Uterus (tissue), 4 donors: ENCODE measurements around the gene CCSER1. TPM values are rescaled to one million over a fixed set of nuclear protein-coding genes. Genes with fewer than 3 reads are reported as not detected.

Experiments
- DNase-seq, 2 donors: peaks; one replicate each; pipeline ENCODE4 v3.0.0-alpha.2; 2019 to 2020
- H3K27ac ChIP-seq, 2 donors: fragments of 200-600 bp; sonication (generic); 1 replicate in 1 of 2; 2 replicates in 1 of 2; pipeline ENCODE4 v1.5.1; 2016 to 2018
- H3K27me3 ChIP-seq, 2 donors: fragments of 200-600 bp; sonication (generic); one replicate each; pipeline ENCODE4 v1.5.1; 2018 to 2019; ENCODE audit warnings: control low read depth in 1 of 2
- H3K36me3 ChIP-seq, 2 donors: fragments of 200-600 bp; sonication (generic); one replicate each; pipeline ENCODE4 v1.5.1; 2019; ENCODE audit warnings: control low read depth in 1 of 2
- H3K4me1 ChIP-seq, 2 donors: fragments of 200-600 bp; sonication (generic); one replicate each; pipeline ENCODE4 v1.5.1; 2018 to 2019; ENCODE audit warnings: control low read depth in 1 of 2
- H3K4me3 ChIP-seq, 2 donors: fragments of 200-600 bp; sonication (generic); 1 replicate in 1 of 2; 2 replicates in 1 of 2; pipeline ENCODE4 v1.5.1; 2018 to 2019; ENCODE audit warnings: mild to moderate bottlenecking in 1 of 2
- H3K9me3 ChIP-seq, 2 donors: fragments of 200-600 bp; sonication (generic); one replicate each; pipeline ENCODE4 v1.5.1; 2019; ENCODE audit warnings: control low read depth in 1 of 2
- CTCF ChIP-seq, 4 experiments: fragments of 200-600 bp in 2 of 4; fragments of 450-650 bp in 2 of 4; sonication (generic) in 2 of 4; IDR thresholded peaks; one replicate each; pipeline ENCODE4 v1.5.1; 2016 to 2019; ENCODE audit warnings: antibody characterized with exemption in 4 of 4, mild to moderate bottlenecking in 2 of 4, moderate library complexity in 1 of 4
- POLR2A ChIP-seq, 2 donors: fragments of 450-650 bp; IDR thresholded peaks; one replicate each; pipeline ENCODE4 v1.6.1; 2016; ENCODE audit warnings: antibody characterized with exemption in 2 of 2, mild to moderate bottlenecking in 1 of 2, moderate library complexity in 1 of 2
- intact Hi-C: fragments of 100-400 bp; cut with DNase I; formaldehyde crosslinking; loops from one replicate; pipeline ENCODE4 v1.15.1; 2023; ENCODE audit warnings: low total_unique reads
- total RNA-seq, 4 donors: library from RNA; depleted of rRNA in 3 of 4; stranded (reverse); fragments of >200 nt in 3 of 4; gene quantifications; one replicate each; pipeline versions ENCODE4 v1.1.0 to v1.2.4, GENCODE V29; 2014 to 2023
- donor health status: DM: yes; HTN: yes; CAD: no.

The CCSER1 gene
- total RNA-seq, 4 donors from 2014 or later = 2.8 to 54.7 (median 11.9) TPM

GRCh38 chr4:91285487-91285886, 1158.3 kb downstream of the CCSER1 start:
- Histone ChIP-seq H3K9me3 (no peaks in the 10 kb centered on the region), H3K4me1 (no peaks in the 10 kb centered on the region), H3K27ac (no peak overlapping the region), H3K36me3 (no peaks in the 10 kb centered on the region), H3K27me3 (no peaks in the 10 kb centered on the region), H3K4me3 (no peak overlapping the region)
- no peak for DNase-seq
- intact Hi-C loops = no loop called here
- TF ChIP-seq POLR2A (IDR thresholded peaks at IDR 0.05) = no peak
- TF ChIP-seq CTCF (IDR thresholded peaks at IDR 0.05) = no peak

- intact Hi-C loops = no loop called here
- no peak for DNase-seq
- Histone ChIP-seq H3K4me3 (no peak overlapping the region), H3K27ac (no peak overlapping the region), H3K9me3 (no peaks in the 10 kb centered on the region), H3K27me3 (no peaks in the 10 kb centered on the region), H3K36me3 (no peaks in the 10 kb centered on the region), H3K4me1 (no peaks in the 10 kb centered on the region)
- TF ChIP-seq POLR2A (IDR thresholded peaks at IDR 0.05) = no peak
- TF ChIP-seq CTCF (IDR thresholded peaks at IDR 0.05) = no peak
These were observed 1161.6 kb downstream of the CCSER1 start for GRCh38 chr4:91288702-91289311.

GRCh38 chr4:91298156-91298700, 1171.0 kb downstream of the CCSER1 start:
- H3K9me3 ChIP-seq = no peaks in the 10 kb centered on the region
- H3K27me3 ChIP-seq = no peaks in the 10 kb centered on the region
- H3K4me1 ChIP-seq = no peaks in the 10 kb centered on the region
- TF ChIP-seq CTCF (IDR thresholded peaks at IDR 0.05) (no peak), POLR2A (IDR thresholded peaks at IDR 0.05) (no peak)
- no peak overlapping the region for H3K4me3 ChIP-seq
- no peak for DNase-seq
- peaks cover 0 to 5% of the 10 kb centered on the region in 2 donors for H3K36me3 ChIP-seq
- no peak overlapping the region for H3K27ac ChIP-seq
- intact Hi-C loops = no loop called here

GRCh38 chr4:91298824-91299223, 1171.6 kb downstream of the CCSER1 start:
- H3K4me3 ChIP-seq = no peak overlapping the region
- intact Hi-C loops = no loop called here

More at GRCh38 chr4:91298824-91299223, 1171.6 kb downstream of the CCSER1 start:
- no peaks in the 10 kb centered on the region for H3K9me3 ChIP-seq
- TF ChIP-seq CTCF (IDR thresholded peaks at IDR 0.05) (no peak), POLR2A (IDR thresholded peaks at IDR 0.05) (no peak)
- no peak overlapping the region for H3K27ac ChIP-seq
- peaks cover 0 to 5% of the 10 kb centered on the region in 2 donors for H3K36me3 ChIP-seq
- no peaks in the 10 kb centered on the region for H3K4me1 ChIP-seq
- H3K27me3 ChIP-seq = no peaks in the 10 kb centered on the region
- no peak for DNase-seq
